Right cardiac atrium (tissue), 5 donors: ENCODE measurements around the gene TRIM54. TPM values are rescaled to one million over a fixed set of nuclear protein-coding genes. Genes with fewer than 3 reads are reported as not detected.

Experiments
- ATAC-seq, 2 donors: fragments of 200-7000 bp; cut with Tn5 transposase; one replicate each; pipeline versions ENCODE4 v1.8.0 to v1.9.1; 2020; ENCODE audit warnings: moderate library complexity in 2 of 2, mild to moderate bottlenecking in 1 of 2
- DNase-seq, 3 donors: peaks; one replicate each; pipeline ENCODE4 v3.0.0-alpha.2; 2020
- H3K27ac ChIP-seq: one replicate; pipeline ENCODE4 v1.5.1; 2013; ENCODE audit warnings: mild to moderate bottlenecking, low read length, control low read depth, moderate library complexity
- H3K27me3 ChIP-seq: one replicate; pipeline ENCODE4 v1.6.1; 2013; ENCODE audit not compliant: control insufficient read depth, insufficient read depth
- H3K4me1 ChIP-seq: one replicate; pipeline ENCODE4 v1.6.1; 2013; ENCODE audit warnings: low read length; ENCODE audit not compliant: control insufficient read depth, insufficient read depth
- H3K4me3 ChIP-seq: one replicate; pipeline ENCODE4 v1.5.1; 2013; ENCODE audit warnings: low read length, control low read depth
- H3K9me3 ChIP-seq: one replicate; pipeline ENCODE4 v1.6.1; 2013; ENCODE audit warnings: low read length; ENCODE audit not compliant: control insufficient read depth
- WGBS: extraction: QIAGEN DNeasy Blood & Tissue Kit; methylation state at CpG from one replicate; pipeline ENCODE4 v1.1.7; 2013; 5-methylcytosine and 5-hydroxymethylcytosine counted together
- intact Hi-C, 4 donors: fragments of 100-400 bp; cut with DNase I; formaldehyde crosslinking; loops; one replicate each; pipeline versions ENCODE4 v1.11.0 to v1.14.0; 2022 to 2023
- long read RNA-seq, 4 donors: library from polyadenylated mRNA; unstranded; transcript quantifications; one replicate each; pipeline ENCODE4 v2.0.0, GENCODE V29; 2020 to 2021
- polyA plus RNA-seq: library from polyadenylated mRNA; stranded (reverse); fragments of 200-250 nt; gene quantifications from one replicate; pipeline ENCODE4 v1.2.3, GENCODE V29; 2013
- total RNA-seq, 4 donors: library from RNA; stranded (reverse); fragmentation: NEBNext Ultra II Directional; extraction: Animal tissue kit (Norgen Biotek cat#: 25700); gene quantifications; one replicate each; pipeline ENCODE4 v1.2.1, GENCODE V29; 2021
- donor health status: healthy with polysubstance abuse.
- donor health status: DM: no; HTN: yes; CAD: no.
- donor health status: DM: no; HTN: no; CAD: no.
- donor health status: DM: no; HTN: yes; CAD: no; lungs with severe emphysema.
- donor health status: DM: yes; HTN: yes; CAD: no.

The TRIM54 gene
- total RNA-seq = 100 to 1,000 TPM; 101 to 188 (median 149) TPM
- 144 TPM for polyA plus RNA-seq
- long read RNA-seq, donor 1, transcript TRIM54-202 (9 exons, 1,967 nt) = major isoform, 94 of 143 reads
- long read RNA-seq, donor 1, partial matches to known transcripts = 15 of 143 reads
- long read RNA-seq, donor 1, other reads (novel, unspliced or antisense) = 30 of 143 reads
- long read RNA-seq, donor 2, transcript TRIM54-202 (9 exons, 1,967 nt) = major isoform, 59 of 87 reads
- long read RNA-seq, donor 2, partial matches to known transcripts = 19 of 87 reads
- long read RNA-seq, donor 2, other reads (novel, unspliced or antisense) = 9 of 87 reads
- long read RNA-seq, donor 3, transcript TRIM54-202 (9 exons, 1,967 nt) = major isoform, 172 of 252 reads
- long read RNA-seq, donor 3, transcript TRIM54-201 (10 exons, 2,027 nt) = minor isoform, 5 of 252 reads
- long read RNA-seq, donor 3, partial matches to known transcripts = 26 of 252 reads
- long read RNA-seq, donor 3, other reads (novel, unspliced or antisense) = 49 of 252 reads
- long read RNA-seq, donor 4, transcript TRIM54-201 (10 exons, 2,027 nt) = minor isoform, 9 of 120 reads
- long read RNA-seq, donor 4, transcript TRIM54-202 (9 exons, 1,967 nt) = major isoform, 60 of 120 reads
- long read RNA-seq, donor 4, partial matches to known transcripts = 22 of 120 reads
- long read RNA-seq, donor 4, other reads (novel, unspliced or antisense) = 29 of 120 reads

- DNase-seq (no peak), ATAC-seq (peak; percentile 86 to 88)
- WGBS = 46% methylated on average over 5 of the region's 5 CpGs
- intact Hi-C loops = loop anchor here in 3 of 4 donors (5.0 to 10.0 kb wide), 3 partner anchors 35 to 187 kb away; no protein-coding TSS in a partner anchor
- no peaks in the 10 kb centered on the region for H3K4me1 ChIP-seq
- peak within 1 kb of the TSS; percentile 99 for H3K27ac ChIP-seq
- H3K27me3 ChIP-seq = no peaks in the 10 kb centered on the region
- no peaks in the 10 kb centered on the region for H3K9me3 ChIP-seq
- H3K4me3 ChIP-seq = peak within 1 kb of the TSS; percentile 62
Observed at GRCh38 chr2:27281855-27282559, at the start of gene TRIM54. Gene TRIM54, plus strand, starts transcription at chr2:27282429. Its CDS starts 303 bp downstream, at chr2:27282732.

DNA sequence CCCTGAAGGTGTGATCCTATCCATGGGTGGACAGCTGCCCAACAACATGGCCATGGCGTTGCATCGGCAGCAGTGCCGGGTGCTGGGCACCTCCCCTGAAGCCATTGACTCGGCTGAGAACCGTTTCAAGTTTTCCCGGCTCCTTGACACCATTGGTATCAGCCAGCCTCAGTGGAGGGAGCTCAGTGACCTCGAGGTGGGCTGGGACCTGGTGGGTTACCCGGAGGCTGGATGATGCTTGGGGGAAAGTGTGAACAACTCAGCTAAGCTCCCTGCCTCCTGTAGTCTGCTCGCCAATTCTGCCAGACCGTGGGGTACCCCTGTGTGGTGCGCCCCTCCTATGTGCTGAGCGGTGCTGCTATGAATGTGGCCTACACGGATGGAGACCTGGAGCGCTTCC, 48.9 kb upstream of the TRIM54 start:
- WGBS = 94% methylated on average over 14 of the region's 14 CpGs

DNA sequence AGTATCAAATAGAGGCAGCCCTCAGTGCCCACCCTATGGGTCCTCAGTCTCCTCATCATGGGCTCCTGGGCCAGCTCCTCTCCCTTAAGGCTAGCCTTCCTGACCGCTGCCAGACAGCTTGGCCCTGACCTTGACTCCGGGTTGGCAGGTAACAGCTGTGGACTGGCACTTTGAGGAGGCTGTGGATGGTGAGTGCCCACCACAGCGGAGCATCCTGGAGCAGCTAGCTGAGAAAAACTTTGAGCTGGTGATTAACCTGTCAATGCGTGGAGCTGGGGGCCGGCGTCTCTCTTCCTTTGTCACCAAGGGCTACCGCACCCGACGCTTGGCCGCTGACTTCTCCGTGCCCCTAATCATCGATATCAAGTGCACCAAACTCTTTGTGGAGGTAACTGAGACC, 46.1 kb upstream of the TRIM54 start:
- intact Hi-C loops = no loop called here
- peak in 1 of 3 donors; percentile 25 for DNase-seq
- no peak for ATAC-seq
- Histone ChIP-seq H3K4me3 (no peak overlapping the region), H3K27me3 (no peaks in the 10 kb centered on the region), H3K4me1 (no peaks in the 10 kb centered on the region), H3K27ac (no peak overlapping the region), H3K9me3 (no peaks in the 10 kb centered on the region)
- 97% methylated on average over 12 of the region's 12 CpGs for WGBS

More for the DNA sequence above, 48.9 kb upstream of the TRIM54 start:
- Histone ChIP-seq H3K27me3 (no peaks in the 10 kb centered on the region), H3K27ac (no peak overlapping the region), H3K9me3 (no peaks in the 10 kb centered on the region), H3K4me1 (no peaks in the 10 kb centered on the region), H3K4me3 (no peak overlapping the region)
- ATAC-seq = no peak
- intact Hi-C loops = no loop called here
- peak in 1 of 3 donors; percentile 4 for DNase-seq

DNA sequence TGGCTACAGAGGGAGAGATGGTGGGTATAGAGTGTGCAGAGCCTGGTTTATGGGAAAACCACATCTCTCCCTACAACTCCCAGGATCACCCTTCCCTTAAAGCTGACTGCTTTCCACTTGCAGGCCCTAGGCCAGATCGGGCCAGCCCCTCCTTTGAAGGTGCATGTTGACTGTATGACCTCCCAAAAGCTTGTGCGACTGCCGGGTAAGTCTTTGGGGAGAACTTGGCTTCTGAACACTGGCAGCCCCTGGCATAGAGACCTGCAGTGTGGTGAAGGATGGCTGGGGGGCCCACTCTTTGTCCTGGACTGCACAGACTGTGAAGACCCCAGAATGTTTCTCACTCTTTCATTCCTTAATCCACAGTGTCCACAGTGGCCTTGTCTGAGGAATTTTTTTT, 45.6 kb upstream of the TRIM54 start:
- intact Hi-C loops = no loop called here
- 85% methylated on average over 3 of the region's 3 CpGs for whole genome bisulfite sequencing
- ATAC-seq (no peak), DNase-seq (no peak)
- no peaks in the 10 kb centered on the region for H3K4me1 ChIP-seq
- no peak overlapping the region for H3K27ac ChIP-seq
- no peaks in the 10 kb centered on the region for H3K27me3 ChIP-seq
- no peak overlapping the region for H3K4me3 ChIP-seq
- no peaks in the 10 kb centered on the region for H3K9me3 ChIP-seq

GRCh38 chr2:27237341-27237945, 44.8 kb upstream of the TRIM54 start:
- no peaks in the 10 kb centered on the region for H3K9me3 ChIP-seq
- no peak for ATAC-seq
- intact Hi-C loops = no loop called here
- no peaks in the 10 kb centered on the region for H3K27me3 ChIP-seq
- H3K4me3 ChIP-seq = no peak overlapping the region
- H3K4me1 ChIP-seq = no peaks in the 10 kb centered on the region
- no peak overlapping the region for H3K27ac ChIP-seq
- 97% methylated on average over 15 of the region's 15 CpGs for WGBS
- peak in 1 of 3 donors; percentile 50 for DNase-seq

DNA sequence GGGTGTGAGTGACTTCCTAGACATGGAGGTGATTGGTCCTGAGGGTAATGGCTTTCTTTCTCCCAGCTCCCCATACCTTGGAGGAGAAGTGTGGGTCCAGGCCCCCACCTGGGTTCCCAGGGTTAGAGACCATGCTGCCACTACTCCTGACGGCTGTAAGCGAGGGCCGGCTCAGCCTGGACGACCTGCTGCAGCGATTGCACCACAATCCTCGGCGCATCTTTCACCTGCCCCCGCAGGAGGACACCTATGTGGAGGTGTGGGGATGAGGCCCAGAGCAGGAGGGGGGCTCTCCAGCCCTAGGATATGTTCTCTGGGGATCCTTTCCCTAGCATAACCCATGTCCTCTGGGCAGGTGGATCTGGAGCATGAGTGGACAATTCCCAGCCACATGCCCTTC, 43.3 kb upstream of the TRIM54 start:
- WGBS = 94% methylated on average over 8 of the region's 8 CpGs
- intact Hi-C loops = no loop called here
- H3K27ac ChIP-seq = no peak overlapping the region
- no peak for ATAC-seq
- no peaks in the 10 kb centered on the region for H3K9me3 ChIP-seq
- DNase-seq = peak in 1 of 3 donors; percentile 34
- H3K4me1 ChIP-seq = no peaks in the 10 kb centered on the region
- no peaks in the 10 kb centered on the region for H3K27me3 ChIP-seq
- no peak overlapping the region for H3K4me3 ChIP-seq

DNA sequence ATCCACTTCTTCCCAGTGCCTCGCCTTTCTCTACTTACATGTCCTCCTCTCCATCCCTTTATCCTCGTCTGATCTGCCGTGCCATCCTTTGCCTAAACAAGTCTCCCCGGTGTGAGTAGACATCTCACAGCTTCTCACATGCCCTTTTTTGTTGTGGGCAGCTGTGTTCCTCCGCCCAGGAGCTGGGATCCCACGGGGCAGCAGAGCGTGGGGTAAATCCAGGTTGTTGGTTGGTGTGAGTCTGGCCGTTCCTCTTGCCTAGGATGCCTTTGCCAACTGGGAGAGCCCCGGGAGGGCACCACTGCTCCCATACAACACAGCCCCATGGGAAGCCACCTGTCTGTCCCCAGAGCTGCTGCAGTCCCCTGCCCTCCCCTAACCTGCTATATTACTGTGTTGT, 41.8 kb upstream of the TRIM54 start:
- H3K9me3 ChIP-seq = no peaks in the 10 kb centered on the region
- H3K27me3 ChIP-seq = no peaks in the 10 kb centered on the region
- 90% methylated on average over 9 of the region's 9 CpGs for WGBS
- peaks cover 1% of the 10 kb centered on the region for H3K4me1 ChIP-seq
- DNase-seq (peak in 1 of 3 donors; percentile 35), ATAC-seq (no peak)
- no peak overlapping the region for H3K4me3 ChIP-seq
- intact Hi-C loops = no loop called here
- H3K27ac ChIP-seq = no peak overlapping the region

GRCh38 chr2:27241761-27242613, 40.2 kb upstream of the TRIM54 start:
- Histone ChIP-seq H3K4me1 (peaks cover 1% of the 10 kb centered on the region), H3K27ac (no peak overlapping the region), H3K27me3 (no peaks in the 10 kb centered on the region), H3K9me3 (no peaks in the 10 kb centered on the region), H3K4me3 (no peak overlapping the region)
- intact Hi-C loops = no loop called here
- WGBS = 82% methylated on average over 24 of the region's 24 CpGs
- DNase-seq (peak in 2 of 3 donors; percentile 21 to 33), ATAC-seq (no peak)

- intact Hi-C loops = no loop called here
- H3K9me3 ChIP-seq = no peaks in the 10 kb centered on the region
- peaks cover 1% of the 10 kb centered on the region for H3K4me1 ChIP-seq
- peak in 1 of 2 donors; percentile 2 for ATAC-seq
- DNase-seq = peak in 2 of 3 donors; percentile 41 to 43
- H3K4me3 ChIP-seq = no peak overlapping the region
- H3K27me3 ChIP-seq = no peaks in the 10 kb centered on the region
- no peak overlapping the region for H3K27ac ChIP-seq
- 93% methylated on average over 16 of the region's 16 CpGs for WGBS
Observed at GRCh38 chr2:27242614-27242951, 39.6 kb upstream of the TRIM54 start.
